Erythroblast (primary cell): ENCODE results near the gene KLHL7.

Source experiments
- GATA1 ChIP-seq: IDR thresholded peaks from 2 replicates; pipeline ENCODE4 v1.6.1; 2011; ENCODE audit warnings: low read depth, mild to moderate bottlenecking, control low read depth, low read length, moderate library complexity
- POLR2A ChIP-seq: IDR thresholded peaks from 2 replicates; pipeline ENCODE4 v1.6.1; 2011; ENCODE audit warnings: mild to moderate bottlenecking, low read length

DNA sequence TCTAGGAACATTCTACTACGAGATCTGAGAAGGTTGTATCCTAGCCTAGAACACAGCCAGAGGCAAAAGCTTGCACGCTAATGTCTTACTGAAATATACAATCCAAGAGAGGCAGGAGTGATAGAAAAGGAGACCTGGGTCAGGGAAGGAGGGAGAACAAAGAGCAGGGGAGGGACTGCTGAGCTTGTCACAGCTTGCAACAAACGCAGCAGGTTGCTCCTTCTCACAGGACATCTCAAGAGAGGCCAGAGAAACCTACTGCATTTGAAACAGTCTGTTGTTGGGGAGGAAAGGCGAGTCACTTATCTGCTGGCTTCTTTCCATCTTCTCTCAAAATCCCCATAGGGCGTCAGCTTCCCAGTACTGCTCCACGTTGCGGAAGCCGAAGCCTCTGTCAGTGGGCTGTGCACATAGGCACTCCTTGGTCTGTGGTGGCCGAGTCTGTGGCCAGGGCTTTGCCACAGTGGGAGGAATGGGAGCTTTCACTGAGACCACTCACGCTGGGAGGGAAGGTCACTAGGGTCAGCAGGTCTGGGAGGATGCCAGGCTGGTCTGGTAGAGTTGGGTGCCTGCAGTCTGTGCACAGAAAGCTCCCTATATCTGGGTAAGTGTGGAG is 115.2 kb downstream of the KLHL7 start:
- TF ChIP-seq POLR2A (no peak), GATA1 (no peak)
